ENCODE measurements around the gene DEFB118.

The DEFB118 gene, protein sequence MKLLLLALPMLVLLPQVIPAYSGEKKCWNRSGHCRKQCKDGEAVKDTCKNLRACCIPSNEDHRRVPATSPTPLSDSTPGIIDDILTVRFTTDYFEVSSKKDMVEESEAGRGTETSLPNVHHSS

DNA sequence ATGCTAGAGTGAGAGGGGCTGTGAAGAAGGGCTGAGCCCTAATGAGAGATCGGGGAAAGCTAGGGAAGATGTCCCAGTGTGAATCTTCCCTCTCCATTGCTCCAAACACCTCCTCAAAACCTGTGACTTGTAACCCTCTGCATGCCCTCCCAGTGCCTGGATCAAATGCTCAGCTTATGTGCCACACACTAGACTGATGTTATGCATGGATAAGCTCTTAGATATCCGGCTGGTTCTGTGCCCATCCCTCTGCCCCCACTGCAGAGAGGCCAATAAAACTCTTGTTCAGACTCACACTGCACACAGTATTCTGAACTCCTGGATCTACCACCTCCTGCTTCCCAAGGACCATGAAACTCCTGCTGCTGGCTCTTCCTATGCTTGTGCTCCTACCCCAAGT lies at the start of gene DEFB118:
Gene DEFB118, plus strand, starts transcription at position 301 of the 400 bp plus-strand sequence. Its CDS starts 50 bp downstream, at position 351.
- ChIA-PET CTCF (no interaction called here), POLR2A (no interaction called here)

DNA sequence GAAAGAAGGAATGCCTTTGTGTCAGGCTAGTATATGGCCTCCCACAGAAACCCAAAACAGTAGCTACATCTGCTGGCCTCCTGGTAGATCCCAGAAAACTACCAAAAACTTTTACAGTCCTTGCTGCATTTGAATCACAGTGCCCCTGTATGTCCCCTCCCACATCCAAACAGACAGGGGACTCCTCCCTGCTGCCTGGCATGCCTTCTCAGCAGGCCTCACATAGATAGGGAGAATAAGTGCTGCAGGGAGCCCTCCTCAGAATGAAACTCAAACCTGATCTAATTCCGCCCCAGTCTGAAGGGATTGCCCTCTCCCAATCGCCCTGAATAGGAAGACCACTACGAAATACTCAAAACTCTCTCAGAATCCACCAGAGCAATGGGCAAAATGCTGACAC lies 45.9 kb upstream of the DEFB118 start:
- Histone ChIP-seq H3K4me1 (ENCODE audit: control insufficient read depth, insufficient read depth, low read length) (no peaks in the 10 kb centered on the region), H3K9me3 (ENCODE audit: control insufficient read depth, insufficient read depth, low read depth, low read length) (no peaks in the 10 kb centered on the region), H3K36me3 (ENCODE audit: control insufficient read depth in 2 of 2, insufficient read depth in 1 of 2, low read length in 2 of 2) (no peaks in the 10 kb centered on the region), H3K4me3 (ENCODE audit: low read depth, low read length) (no peak overlapping the region), H3K27ac (ENCODE audit: extremely low read depth, low read depth, low read length) (no peak overlapping the region)
- CTCF ChIA-PET = interaction anchor here (0.7 kb wide), 1 partner anchor 270 kb away, joined by 3 read pairs; no protein-coding TSS in a partner anchor
- POLR2A ChIA-PET = no interaction called here
- TF ChIP-seq, protein P1, sequence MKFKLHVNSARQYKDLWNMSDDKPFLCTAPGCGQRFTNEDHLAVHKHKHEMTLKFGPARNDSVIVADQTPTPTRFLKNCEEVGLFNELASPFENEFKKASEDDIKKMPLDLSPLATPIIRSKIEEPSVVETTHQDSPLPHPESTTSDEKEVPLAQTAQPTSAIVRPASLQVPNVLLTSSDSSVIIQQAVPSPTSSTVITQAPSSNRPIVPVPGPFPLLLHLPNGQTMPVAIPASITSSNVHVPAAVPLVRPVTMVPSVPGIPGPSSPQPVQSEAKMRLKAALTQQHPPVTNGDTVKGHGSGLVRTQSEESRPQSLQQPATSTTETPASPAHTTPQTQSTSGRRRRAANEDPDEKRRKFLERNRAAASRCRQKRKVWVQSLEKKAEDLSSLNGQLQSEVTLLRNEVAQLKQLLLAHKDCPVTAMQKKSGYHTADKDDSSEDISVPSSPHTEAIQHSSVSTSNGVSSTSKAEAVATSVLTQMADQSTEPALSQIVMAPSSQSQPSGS (tag by site-specific recombination; IDR thresholded peaks at IDR 0.05; ENCODE audit: low read depth) = no peak
- TF ChIP-seq ZNF560 (tag by site-specific recombination; IDR thresholded peaks at IDR 0.05; ENCODE audit: borderline replicate concordance) (no peak), ZNF221 (tag by site-specific recombination; IDR thresholded peaks at IDR 0.05; ENCODE audit: borderline replicate concordance) (no peak)

More for the DNA sequence above, at the start of gene DEFB118:
- H3K4me3 ChIP-seq (ENCODE audit: low read depth, low read length) = no peak within 1 kb of the TSS
- H3K9me3 ChIP-seq (ENCODE audit: control insufficient read depth, insufficient read depth, low read depth, low read length) = no peaks in the 10 kb centered on the region
- TF ChIP-seq INSM2 (tag by site-specific recombination; IDR thresholded peaks at IDR 0.05) (no peak), ZNF146 (tag by site-specific recombination; IDR thresholded peaks at IDR 0.05) (no peak), ZNF37A (tag by site-specific recombination; IDR thresholded peaks at IDR 0.05) (no peak), ZNF76 (tag by site-specific recombination; IDR thresholded peaks at IDR 0.05; ENCODE audit: borderline replicate concordance, low read depth) (no peak), ZNF354C (tag by site-specific recombination; IDR thresholded peaks at IDR 0.05; ENCODE audit: borderline replicate concordance, low read depth) (no peak), ZBTB6 (tag by site-specific recombination; IDR thresholded peaks at IDR 0.05) (no peak), KLF1 (tag by site-specific recombination; IDR thresholded peaks at IDR 0.05) (no peak), ZBTB48 (tag by site-specific recombination; IDR thresholded peaks at IDR 0.05) (no peak), ZIC2 (tag by site-specific recombination; IDR thresholded peaks at IDR 0.05) (no peak)
- TF ChIP-seq, protein P2, sequence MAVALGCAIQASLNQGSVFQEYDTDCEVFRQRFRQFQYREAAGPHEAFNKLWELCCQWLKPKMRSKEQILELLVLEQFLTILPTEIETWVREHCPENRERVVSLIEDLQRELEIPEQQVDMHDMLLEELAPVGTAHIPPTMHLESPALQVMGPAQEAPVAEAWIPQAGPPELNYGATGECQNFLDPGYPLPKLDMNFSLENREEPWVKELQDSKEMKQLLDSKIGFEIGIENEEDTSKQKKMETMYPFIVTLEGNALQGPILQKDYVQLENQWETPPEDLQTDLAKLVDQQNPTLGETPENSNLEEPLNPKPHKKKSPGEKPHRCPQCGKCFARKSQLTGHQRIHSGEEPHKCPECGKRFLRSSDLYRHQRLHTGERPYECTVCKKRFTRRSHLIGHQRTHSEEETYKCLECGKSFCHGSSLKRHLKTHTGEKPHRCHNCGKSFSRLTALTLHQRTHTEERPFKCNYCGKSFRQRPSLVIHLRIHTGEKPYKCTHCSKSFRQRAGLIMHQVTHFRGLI (tag by site-specific recombination; IDR thresholded peaks at IDR 0.05) = no peak
- H3K36me3 ChIP-seq (ENCODE audit: control insufficient read depth in 2 of 2, insufficient read depth in 1 of 2, low read length in 2 of 2) = no peaks in the 10 kb centered on the region
- H3K4me1 ChIP-seq (ENCODE audit: control insufficient read depth, insufficient read depth, low read length) = no peaks in the 10 kb centered on the region
- H3K27ac ChIP-seq (ENCODE audit: extremely low read depth, low read depth, low read length) = no peak within 1 kb of the TSS

GRCh38 chr20:31330893-31331292 lies 37.5 kb upstream of the DEFB118 start:
- Histone ChIP-seq H3K4me1 (ENCODE audit: control insufficient read depth, insufficient read depth, low read length) (no peaks in the 10 kb centered on the region), H3K4me3 (ENCODE audit: low read depth, low read length) (no peak overlapping the region), H3K27ac (ENCODE audit: extremely low read depth, low read depth, low read length) (no peak overlapping the region), H3K9me3 (ENCODE audit: control insufficient read depth, insufficient read depth, low read depth, low read length) (no peaks in the 10 kb centered on the region), H3K36me3 (ENCODE audit: control insufficient read depth in 2 of 2, insufficient read depth in 1 of 2, low read length in 2 of 2) (no peaks in the 10 kb centered on the region)
- ChIA-PET POLR2A (no interaction called here), CTCF (no interaction called here)
- TF ChIP-seq ZNF366 (tag by site-specific recombination; conservative IDR thresholded peaks at IDR 0.05) (0 out of 2 replicates have a peak, but pooled peaks have one; percentile 40), ZNF544 (tag by site-specific recombination; IDR thresholded peaks at IDR 0.05) (no peak), ZNF654 (tag by site-specific recombination; IDR thresholded peaks at IDR 0.05; ENCODE audit: low read depth) (no peak), ZNF76 (tag by site-specific recombination; IDR thresholded peaks at IDR 0.05; ENCODE audit: borderline replicate concordance, low read depth) (no peak)
